ENCODE results near the gene ZNF554. TPM values are rescaled to one million over a fixed set of nuclear protein-coding genes. Genes with fewer than 3 reads are reported as not detected.
"Not testable (repeated sequence)": the region's sequence is repeated elsewhere in the genome, so short reads cannot be mapped to it uniquely, and the experiment has no call there.

The ZNF554 gene
- total RNA-seq, 2 experiments from 2014 or later: 0.83 to 1.5 TPM

GRCh38 chr19:2814426-2814825 is 5.2 kb upstream of the ZNF554 start:
- DNase-seq (no peak), ATAC-seq (no peak)
- no peak for TF ChIP-seq CTCF (IDR thresholded peaks at IDR 0.05)
- Mint-ChIP-seq H3K36me3 (ENCODE audit: low read depth) (no peaks in the 10 kb centered on the region), H3K4me3 (no peak overlapping the region), H3K9me3 (no peaks in the 10 kb centered on the region), H3K27ac (no peak overlapping the region), H3K4me1 (ENCODE audit: low read depth) (no peaks in the 10 kb centered on the region), H3K27me3 (no peaks in the 10 kb centered on the region)
- intact Hi-C loops (cut with micrococcal nuclease): no loop called here
- CTCF ChIA-PET: no interaction called here
- POLR2A ChIA-PET: interaction anchor here (0.7 kb wide), 1 partner anchor 595 kb away, joined by 3 read pairs; no protein-coding TSS in a partner anchor

- H3K27me3 Mint-ChIP-seq: no peaks in the 10 kb centered on the region
Observed at GRCh38 chr19:2815191-2815614, 4.5 kb upstream of the ZNF554 start.

GRCh38 chr19:2815923-2816322 is 3.7 kb upstream of the ZNF554 start:
- POLR2A ChIA-PET: no interaction called here
- ATAC-seq (no peak), DNase-seq (no peak)
- CTCF ChIA-PET: no interaction called here
- intact Hi-C loops (cut with micrococcal nuclease): no loop called here
- Mint-ChIP-seq H3K4me3 (no peak overlapping the region), H3K27ac (no peak overlapping the region), H3K4me1 (ENCODE audit: low read depth) (peaks cover 3% of the 10 kb centered on the region), H3K27me3 (no peaks in the 10 kb centered on the region), H3K9me3 (no peaks in the 10 kb centered on the region), H3K36me3 (ENCODE audit: low read depth) (no peaks in the 10 kb centered on the region)
- TF ChIP-seq CTCF (IDR thresholded peaks at IDR 0.05): no peak

More at GRCh38 chr19:2815191-2815614, 4.5 kb upstream of the ZNF554 start:
- TF ChIP-seq CTCF (IDR thresholded peaks at IDR 0.05): no peak
- Mint-ChIP-seq H3K9me3 (no peaks in the 10 kb centered on the region), H3K4me1 (ENCODE audit: low read depth) (peaks cover under 1% of the 10 kb centered on the region), H3K27ac (no peak overlapping the region), H3K36me3 (ENCODE audit: low read depth) (no peaks in the 10 kb centered on the region), H3K4me3 (no peak overlapping the region)
- intact Hi-C loops (cut with micrococcal nuclease): no loop called here
- ATAC-seq: no peak
- ChIA-PET CTCF (no interaction called here), POLR2A (no interaction called here)
- no peak for DNase-seq

GRCh38 chr19:2816641-2817040 is 3.0 kb upstream of the ZNF554 start:
- ATAC-seq (no peak), DNase-seq (no peak)
- Mint-ChIP-seq H3K9me3 (no peaks in the 10 kb centered on the region), H3K36me3 (ENCODE audit: low read depth) (no peaks in the 10 kb centered on the region), H3K27ac (no peak overlapping the region), H3K4me1 (ENCODE audit: low read depth) (peaks cover 3% of the 10 kb centered on the region), H3K4me3 (no peak overlapping the region), H3K27me3 (no peaks in the 10 kb centered on the region)
- no peak for TF ChIP-seq CTCF (IDR thresholded peaks at IDR 0.05)
- ChIA-PET CTCF (no interaction called here), POLR2A (no interaction called here)
- intact Hi-C loops (cut with micrococcal nuclease): no loop called here

- H3K27ac Mint-ChIP-seq; H3K27me3 Mint-ChIP-seq; H3K9me3 Mint-ChIP-seq; intact Hi-C loops (cut with micrococcal nuclease); ATAC-seq; H3K4me3 Mint-ChIP-seq; CTCF ChIA-PET; POLR2A ChIA-PET; H3K4me1 Mint-ChIP-seq (ENCODE audit: low read depth); H3K36me3 Mint-ChIP-seq (ENCODE audit: low read depth): not testable (repeated sequence)
- DNase-seq: peak; percentile 37
Observed at GRCh38 chr19:2817237-2817829, 2.3 kb upstream of the ZNF554 start.
